NCI-H524 treated with DMSO at 0.1 percent for 48 hours (cell line): ENCODE results near the gene CRLF3.
"Not testable (repeated sequence)": the region's sequence is repeated elsewhere in the genome, so short reads cannot be mapped to it uniquely, and the experiment has no call there.

ENCODE experiments used
- DNase-seq: peaks from one replicate; lab custom pipeline; 2025; lab: John Stamatoyannopoulos, UW

Gene CRLF3

DNA sequence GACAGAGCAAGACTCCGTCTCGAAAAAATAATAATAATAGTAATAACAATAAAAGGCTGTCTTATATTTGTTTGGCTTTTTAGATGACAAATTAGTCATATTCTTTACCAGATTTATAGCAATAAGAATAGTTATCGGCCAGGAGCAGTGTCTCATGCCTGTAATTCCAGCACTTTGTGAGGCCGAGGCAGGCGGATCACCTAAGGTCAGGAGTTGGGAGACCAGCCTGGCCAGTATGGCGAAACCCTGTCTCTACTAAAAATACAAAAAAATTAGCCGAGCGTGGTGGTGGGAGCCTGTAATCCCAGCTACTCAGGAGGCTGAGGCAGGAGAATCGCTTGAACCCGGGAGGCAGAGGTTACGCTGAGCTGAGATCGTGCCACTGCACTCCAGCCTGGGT lies 10.3 kb downstream of the CRLF3 start:
- not testable (repeated sequence) for DNase-seq

DNA sequence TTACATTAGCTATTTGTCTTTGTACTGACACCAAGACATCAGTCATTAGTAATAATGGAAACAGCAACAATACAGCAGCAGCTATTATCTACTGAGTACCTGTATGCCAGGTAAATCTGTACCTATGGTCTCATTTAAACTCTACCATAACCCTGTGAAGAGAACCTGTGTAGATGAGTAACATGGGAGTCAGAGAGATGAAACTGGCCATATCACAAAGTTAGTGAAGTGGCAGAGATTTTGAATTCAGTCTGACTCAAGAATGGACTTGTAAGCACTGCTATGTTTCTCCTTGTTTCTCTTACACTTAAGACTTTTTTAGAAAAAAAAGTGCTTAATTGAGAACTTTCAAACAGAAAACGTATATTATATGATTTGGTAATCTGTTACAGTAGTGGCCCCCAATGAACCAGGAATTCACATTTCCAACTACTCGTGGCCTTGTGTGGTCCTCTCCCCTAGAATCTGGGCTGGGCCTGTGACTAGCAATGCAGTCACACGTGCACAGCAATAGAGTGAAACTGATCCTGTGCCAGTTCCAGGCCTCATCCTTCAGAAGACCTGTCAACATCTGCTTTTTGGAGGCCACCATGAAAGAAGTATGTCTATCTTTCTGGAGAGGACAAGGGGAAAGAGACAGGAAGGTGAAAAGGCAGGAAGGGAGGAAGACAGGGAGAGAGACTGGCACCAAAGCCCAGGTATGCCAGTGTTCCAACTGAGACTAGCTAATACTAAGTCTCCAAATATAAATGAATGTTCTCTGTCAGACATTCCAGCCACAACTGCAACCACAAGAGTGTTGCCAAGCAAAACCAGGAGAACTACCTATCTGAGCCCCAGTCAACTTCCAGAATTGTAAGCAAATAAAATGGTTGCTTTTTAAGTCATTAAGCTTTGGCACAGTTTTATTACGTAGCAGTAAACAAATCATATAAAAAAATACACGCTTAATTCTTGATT lies 12.0 kb downstream of the CRLF3 start:
- DNase-seq: no peak

DNA sequence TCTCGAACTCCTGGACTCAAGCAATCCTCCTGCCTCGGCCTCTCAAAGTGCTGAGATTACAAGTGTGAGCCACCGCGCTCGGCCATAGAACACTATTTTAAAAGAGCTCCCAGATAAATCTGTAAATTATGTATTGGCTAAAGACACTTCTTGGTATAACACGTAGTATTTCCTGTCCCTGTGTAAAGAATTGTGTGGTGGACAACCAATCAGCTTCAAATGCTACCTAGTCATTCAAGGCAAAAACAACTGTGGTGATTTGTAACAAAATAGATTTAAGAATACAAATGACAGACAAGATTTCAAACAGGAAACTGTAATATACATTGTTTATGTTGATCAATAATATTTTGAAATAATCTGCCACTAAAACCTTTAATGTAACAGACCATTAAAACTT lies 14.6 kb downstream of the CRLF3 start:
- no peak for DNase-seq

DNA sequence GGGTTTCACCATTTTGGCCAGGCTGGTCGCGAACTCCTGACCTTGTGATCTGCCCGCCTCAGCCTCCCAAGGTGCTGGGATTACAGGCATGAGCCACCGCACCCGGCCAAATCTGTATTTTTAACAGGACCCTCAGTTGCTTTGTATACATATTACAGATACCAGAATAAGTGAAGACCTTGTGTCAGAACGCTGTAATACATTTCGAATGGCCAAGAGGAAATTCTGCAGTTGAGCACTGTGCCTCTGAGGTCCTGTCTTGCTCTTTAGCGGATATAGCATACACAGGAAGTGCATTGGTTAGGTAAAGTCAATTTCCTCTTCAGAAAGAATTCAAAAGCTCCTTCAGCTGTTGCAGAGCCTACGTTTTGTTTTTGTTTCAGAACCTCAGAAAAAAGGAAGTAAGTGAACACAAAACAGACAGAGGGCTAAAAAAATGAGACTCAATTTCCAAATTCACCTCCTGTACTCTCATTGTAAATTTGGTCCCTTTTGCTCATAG lies 15.7 kb downstream of the CRLF3 start:
- DNase-seq: no peak

DNA sequence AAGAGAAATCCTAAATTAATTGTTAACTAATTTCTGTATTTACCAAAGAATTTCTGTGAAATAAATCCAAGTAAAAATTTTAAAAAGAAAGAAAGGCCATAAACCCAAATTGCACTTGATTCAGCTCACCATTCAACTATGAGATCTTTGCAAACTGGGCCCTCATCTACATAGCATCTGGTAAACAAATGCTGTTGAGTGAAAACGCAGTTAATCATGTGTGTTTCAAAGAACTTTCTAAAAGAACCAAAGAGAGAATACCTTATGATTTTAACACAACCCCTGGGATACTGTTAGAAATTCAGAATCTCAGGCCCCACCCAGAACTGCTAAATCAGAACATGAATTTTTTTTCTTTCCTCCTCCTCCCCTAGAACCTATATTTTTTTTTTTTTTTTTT lies 16.6 kb downstream of the CRLF3 start:
- no peak for DNase-seq

DNA sequence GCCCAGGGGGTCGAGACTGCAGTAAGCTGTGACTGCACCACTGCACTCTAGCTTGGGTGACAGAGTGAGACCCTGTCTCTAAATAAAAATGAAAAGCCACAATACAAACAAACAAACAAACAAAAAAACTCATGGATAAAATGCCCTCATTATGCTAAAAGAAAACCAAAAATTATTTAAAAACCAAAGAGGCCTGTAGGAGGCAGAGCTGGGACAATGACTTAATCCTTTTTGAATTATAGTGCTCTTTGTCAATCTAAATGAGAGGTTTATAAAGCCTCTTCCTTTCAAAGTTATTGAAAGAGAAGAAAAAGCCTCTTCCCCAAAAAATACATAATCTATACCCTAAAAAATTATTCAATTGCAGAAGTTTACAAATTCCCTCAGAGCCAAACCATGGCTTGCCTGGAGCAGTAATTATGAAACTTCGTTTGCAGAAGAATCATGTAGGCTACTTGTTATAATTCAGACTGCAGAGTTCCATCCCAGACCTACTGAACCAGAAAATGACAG lies 18.5 kb downstream of the CRLF3 start:
- DNase-seq: no peak

DNA sequence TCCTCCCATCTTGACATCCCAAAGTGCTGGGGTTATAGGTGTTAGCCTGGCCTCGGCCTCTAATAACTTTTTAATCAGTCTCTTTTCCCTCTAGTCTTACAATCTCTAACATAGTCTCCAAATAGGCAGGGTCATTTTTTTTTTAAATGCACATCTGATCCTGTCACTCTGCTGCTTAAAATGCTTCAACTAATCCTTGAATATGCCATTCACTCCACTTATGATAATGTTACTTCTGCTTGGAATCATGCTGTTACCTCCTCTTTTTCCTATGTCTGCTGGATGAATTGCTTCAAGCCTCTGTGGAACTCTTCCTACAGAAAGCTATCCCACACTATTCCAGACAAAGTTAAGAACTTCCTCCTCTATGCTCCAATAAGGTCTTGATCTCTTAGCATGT lies 22.8 kb downstream of the CRLF3 start:
- DNase-seq: no peak

DNA sequence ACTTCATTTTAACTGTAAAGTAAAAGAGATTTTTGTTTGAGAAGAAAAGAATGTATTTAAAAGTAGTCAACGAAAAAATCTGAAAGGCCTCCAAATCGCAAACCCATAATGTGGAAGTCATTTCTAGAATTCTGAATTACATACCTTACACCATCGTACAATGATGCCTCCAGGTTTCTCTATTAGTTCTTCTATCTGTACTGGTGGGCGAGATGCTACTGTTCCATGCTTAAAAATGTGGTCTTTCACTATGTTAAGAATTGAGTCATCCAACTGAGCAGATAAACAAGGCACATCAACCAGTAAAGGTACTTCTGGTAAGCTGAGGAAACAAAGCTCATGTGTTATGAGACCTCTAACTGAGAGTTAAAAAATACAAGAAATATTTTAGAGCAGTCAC lies 28.5 kb downstream of the CRLF3 start:
- DNase-seq: no peak

DNA sequence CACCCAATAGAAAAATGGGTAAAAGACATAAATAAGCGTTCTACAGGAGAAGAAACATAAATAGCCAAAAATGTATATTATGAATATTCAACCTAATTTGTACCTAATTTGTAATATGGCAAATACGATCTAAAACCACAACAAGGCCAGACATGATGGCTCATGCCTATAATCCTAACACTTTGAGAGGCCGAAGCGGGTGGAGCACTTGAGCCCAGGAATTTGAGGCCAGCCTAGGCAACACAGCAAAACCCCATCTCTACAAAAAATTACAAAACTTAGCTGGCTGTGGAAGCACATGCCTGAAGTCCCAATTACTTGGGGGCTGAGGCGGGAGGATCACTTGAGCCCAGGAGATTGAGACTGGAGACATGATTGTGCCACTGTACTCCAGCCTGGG lies 30.1 kb downstream of the CRLF3 start:
- no peak for DNase-seq

DNA sequence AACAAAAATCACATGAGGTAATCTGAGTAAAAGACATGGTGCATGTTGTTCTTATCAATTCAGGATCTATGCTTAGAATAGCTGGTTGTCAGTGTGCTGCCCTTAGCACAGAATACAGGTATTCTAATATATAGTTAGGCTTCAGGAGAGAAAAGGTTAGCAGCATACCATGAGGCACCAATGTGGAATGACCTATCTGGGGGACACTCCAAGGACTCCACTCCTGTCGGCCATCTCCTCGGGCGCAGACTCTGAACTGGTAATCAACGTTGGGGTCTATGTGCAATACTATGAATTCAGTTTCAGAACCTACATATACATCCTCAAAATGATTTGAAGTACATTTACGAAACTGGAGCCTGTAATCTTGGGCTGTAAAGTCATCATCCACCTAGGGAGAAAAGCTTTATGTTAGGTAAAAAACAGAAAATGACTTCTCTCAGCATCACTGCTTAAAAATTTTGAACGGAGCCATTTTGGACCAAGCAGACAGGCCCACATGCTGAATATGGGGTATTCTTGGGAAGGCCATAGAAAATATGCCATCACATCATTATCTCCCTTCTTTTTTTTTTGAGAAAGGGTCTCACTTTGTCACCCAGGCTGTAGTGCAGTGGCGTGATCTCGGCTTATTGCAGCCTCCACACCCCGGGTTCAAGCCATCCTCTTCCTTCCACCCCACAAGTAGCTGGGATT lies 31.1 kb downstream of the CRLF3 start:
- no peak for DNase-seq

DNA sequence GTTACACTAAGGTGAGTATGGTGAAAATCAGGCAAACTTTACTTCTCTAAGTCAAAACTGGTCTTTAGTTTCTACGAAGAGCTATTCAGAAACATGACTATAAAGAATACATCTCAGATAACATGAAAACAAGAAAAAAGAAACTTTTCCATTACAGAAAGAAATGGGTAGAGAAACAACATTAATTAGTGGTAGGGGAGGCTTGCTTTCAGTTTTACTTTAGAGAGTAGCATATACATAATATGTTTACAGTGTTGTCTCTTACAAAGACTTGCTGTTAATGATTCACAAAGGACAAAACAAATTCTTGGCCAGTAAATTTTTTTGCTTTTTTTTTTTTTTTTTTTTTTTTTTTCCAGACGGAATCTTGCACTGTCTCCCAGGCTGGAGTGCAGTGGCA lies 34.2 kb downstream of the CRLF3 start:
- no peak for DNase-seq

DNA sequence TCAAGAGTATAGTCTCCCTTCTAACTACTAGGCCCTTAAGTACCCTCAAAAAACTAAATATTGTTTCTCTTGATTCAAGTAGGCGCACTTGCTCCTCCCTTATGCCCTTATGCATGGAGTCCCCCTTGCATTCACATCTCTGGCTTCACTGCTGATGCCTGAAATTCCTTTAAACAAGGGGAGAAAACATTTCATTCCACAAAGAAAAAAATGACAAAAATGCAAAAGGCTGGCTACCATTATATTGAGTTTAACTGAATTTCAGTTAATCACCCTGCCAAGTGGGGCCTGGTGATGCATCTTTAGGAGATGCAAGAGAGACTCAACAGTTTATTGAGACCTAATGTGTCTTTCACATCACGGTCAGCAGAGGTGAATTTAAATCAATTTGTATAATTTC lies 35.6 kb downstream of the CRLF3 start:
- no peak for DNase-seq

DNA sequence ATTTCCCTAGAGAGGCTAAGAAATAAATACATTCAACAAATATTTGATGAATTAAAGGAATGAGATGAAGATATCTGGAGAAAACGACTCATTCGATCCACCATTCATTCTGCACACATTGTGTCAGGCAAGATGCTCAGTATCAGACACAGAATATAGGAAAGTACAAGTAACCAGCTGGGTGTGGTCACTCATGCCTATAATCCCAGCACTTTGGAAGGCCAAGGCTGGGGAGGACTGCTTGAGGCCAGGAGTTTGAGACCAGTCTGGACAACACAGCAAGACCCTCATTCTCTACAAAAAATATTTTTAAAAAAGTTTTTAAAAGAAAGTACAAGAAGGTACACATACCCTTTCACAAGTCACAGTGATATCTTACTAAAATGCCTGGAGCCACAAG lies 42.3 kb downstream of the CRLF3 start:
- DNase-seq: no peak

DNA sequence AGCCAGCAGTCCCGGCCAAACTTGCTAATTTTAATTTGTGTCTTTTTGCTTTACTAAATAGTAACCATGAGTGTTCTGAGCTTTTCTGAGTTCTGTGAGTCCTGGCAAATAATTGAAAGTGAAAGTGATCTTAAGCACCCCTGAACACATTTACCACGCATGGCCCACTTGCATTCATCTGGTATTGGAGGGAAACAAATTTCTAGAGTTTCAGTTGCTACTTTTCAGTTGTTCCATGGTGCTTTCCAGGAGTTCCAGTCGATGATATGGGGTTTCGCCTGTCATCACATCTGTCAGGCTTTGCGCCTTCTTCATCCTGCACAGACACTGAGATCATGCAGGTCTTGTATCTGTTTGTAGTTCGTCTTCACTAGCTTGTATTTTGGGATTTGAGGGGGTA lies 44.1 kb downstream of the CRLF3 start:
- no peak for DNase-seq

DNA sequence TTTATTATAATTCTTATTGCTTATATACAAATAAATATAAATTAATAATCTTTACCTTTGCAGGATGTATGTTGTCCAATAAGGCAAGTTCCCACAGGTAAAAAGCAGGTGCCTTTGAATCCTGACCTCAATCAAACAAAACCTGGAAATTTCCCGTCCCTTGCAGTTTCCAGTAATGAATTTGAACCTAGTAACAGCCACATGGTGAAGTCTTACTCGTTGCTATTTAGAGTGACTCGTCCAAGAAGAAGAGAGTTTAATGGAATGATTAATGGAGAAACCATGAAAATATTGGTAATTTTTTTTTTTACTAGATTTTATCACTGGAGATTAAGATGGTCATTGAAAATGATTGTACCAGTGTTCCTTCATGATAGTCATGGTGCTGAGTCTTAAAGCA lies 55.7 kb downstream of the CRLF3 start:
- not testable (repeated sequence) for DNase-seq

DNA sequence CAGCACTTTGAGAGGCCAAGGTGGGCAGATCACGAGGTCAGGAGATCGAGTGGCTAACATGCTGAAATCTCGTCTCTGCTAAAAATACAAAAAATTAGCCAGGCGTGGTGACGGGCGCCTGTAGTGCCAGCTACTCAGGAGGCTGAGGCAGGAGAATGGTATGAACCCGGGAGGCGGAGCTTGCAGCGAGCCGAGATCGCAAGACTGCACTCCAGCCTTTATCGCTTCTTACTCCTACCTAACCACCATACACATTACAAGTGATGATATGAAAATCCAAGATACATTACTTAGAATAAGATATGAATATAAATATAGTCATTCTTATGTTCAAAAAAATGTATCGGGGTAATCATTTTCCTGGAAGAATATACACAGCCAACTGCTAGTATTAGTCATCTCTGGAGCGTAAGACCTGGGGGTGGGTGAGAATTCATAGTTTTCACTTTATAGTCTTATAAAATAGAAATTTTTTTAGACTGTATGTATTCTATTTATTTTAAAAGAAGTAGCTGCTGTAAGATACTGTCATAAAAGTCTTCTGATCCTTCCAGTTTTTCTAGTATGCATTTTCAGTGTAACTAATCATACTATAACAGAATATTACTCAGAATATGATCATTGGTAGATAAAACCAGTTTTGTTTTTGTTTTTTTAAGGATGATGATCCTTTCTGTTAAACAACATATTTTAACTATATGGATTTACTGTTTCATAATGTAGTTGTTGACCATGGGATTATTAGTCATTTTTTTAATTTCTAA lies 56.7 kb downstream of the CRLF3 start:
- not testable (repeated sequence) for DNase-seq

DNA sequence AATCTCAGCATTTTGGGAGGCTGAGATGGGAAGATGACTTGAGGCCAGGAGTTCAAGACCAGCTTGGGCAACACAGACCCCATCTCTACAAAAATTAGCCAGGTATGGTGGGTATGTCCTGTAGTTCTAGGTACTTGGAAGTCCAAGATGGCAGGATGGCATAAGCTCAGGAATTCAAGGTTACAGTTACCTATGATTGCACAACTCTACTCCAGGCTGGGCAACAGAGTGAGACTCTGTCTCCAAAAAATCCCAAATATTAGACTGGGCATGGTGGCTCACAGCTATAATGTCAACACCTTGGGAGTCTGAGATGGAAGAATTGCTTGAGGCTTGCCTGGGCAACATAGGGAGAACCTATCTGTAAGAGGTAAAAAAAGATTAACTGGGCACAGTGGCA lies 63.4 kb downstream of the CRLF3 start:
- no peak for DNase-seq

DNA sequence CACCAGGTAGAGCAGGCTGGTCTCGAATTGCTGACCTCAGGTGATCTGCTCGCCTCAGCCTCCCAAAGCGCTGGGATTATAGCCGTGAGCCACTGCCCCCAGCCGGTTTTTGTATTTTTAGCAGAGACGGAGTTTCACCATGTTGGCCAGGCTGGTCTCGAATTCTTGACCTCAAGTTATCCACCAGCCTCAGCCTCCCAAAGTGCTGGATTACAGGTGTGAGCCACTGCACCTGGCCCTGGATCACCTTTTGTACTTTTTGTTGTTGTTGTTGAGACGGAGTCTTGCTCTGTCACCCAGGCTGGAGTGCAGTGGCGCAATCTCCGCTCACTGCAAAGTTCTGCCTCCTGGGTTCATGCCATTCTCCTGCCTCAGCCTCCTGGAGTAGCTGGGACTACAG lies 71.2 kb downstream of the CRLF3 start:
- DNase-seq: not testable (repeated sequence)

DNA sequence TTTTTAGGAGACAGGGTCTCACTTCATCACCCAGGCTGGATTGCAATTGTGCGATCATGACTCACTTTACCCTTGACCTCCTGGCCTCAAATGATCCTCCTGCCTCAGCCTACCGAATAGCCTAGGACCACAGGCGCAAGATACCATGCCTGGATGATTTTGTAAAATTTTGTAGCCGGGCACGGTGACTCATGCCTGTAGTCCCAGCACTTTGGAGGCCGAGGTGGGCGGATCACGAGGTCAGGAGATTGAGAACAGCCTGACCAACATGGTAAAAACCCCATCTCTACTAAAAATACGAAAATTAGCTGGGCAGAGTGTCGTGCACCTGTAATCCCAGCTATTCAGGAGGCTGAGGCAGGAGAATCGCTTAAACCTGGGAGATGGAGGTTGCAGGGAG lies 73.5 kb downstream of the CRLF3 start:
- not testable (repeated sequence) for DNase-seq

DNA sequence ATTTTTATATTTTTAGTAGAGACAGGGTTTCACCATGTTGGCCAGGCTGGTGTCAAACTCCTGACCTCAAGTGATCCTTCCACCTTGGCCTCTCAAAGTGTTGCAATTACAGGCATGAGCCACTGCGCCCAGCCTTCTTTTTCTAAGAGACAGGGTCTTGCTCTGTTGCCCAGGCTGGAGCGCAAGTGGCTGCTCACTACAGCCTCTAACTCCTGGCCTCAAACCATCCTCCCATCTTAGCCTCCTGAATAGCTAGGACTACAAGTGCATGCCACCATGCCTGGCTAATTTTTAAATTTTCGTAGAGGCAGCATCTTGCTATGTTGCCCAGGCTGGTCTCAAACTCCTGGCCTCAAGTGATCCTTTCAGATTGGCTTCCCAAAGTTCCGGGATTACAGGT lies 76.9 kb downstream of the CRLF3 start:
- not testable (repeated sequence) for DNase-seq

DNA sequence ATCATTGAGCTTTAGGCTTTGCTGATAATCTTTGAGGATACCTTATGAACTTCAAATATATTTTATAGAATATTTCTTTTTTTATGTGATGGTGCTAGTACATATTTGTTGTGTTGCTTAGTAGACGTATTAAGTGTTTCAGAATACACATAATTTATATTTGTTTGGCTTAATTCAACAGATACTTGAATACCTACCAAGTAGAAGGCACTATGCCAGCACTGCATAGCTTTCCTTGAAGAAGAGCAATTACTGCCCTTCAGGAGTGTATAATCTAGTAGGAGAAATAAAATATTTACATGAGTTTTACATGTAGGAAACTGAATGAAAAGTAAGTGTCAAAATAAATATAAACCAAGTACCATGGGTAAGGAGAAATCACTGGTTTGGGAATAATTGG lies 81.8 kb downstream of the CRLF3 start:
- not testable (repeated sequence) for DNase-seq

DNA sequence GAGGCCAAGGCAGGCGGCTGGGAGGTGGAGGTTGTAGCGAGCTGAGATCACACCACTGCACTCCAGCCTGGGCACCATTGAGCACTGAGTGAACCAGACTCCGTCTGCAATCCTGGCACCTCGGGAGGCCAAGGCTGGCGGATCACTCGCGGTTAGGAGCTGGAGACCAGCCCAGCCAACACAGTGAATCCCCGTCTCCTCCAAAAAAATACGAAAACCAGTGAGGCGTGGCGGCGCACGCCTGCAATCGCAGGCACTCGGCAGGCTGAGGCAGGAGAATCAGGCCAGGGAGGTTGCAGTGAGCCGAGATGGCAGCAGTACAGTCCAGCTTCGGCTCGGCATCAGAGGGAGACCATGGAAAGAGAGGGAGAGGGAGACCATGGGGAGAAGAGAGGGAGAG lies 88.1 kb downstream of the CRLF3 start:
- DNase-seq: not testable (repeated sequence)
